Stimulated activated naive CD4-positive, alpha-beta T cell treated with Interleukin-2 at 50 U/mL for 16 hours (primary cell): ENCODE data around the gene PTPRM.

ENCODE experiments used
- DNase-seq: peaks from one replicate; lab custom pipeline; 2025; lab: John Stamatoyannopoulos, UW

PTPRM gene

DNA sequence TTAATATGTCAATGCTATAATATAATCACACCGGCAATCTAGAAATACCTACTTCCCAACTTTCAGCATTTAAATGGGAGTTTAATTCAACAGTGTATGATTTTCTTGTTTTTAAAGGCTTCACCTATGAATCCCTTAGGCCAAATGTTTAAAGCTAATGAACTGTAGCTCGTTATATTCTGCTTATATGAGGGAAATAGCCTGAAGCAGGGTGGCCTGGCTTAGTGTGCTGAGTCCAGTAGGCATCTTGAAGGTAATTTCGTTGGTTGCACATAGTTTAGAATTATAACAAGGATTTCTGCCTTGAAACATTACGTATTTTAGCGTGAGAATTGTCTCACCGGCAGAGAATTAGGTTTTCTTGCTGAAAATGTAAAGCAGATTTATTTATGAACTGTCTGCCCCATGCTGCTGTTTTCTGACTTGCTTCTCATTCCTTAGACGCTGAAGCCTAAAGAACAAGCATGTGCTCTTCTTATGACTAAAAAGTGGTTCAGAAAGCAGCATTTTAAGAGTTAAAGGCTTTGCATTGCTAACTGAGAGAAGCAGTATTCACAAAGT is 608.5 kb downstream of the PTPRM start:
- DNase-seq, result no peak

DNA sequence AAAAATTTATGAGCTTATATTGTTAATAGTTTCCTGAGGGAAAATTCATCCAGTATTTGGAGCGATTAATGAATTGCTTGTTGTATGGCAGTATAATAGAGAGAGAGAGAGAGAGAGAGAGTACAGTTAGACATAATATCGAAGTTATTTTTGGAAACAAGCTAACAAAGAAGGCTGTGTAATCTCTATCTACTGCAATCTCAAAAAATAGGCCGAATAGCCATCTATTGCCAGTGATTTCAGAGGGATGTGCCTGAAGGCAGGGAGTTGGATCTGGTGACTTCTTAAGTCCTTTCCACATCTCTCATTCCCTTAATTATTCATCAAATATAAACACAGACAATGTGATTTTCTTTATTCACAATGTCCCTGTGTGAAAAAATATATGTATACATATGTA is 609.0 kb downstream of the PTPRM start:
- DNase-seq, result no peak

DNA sequence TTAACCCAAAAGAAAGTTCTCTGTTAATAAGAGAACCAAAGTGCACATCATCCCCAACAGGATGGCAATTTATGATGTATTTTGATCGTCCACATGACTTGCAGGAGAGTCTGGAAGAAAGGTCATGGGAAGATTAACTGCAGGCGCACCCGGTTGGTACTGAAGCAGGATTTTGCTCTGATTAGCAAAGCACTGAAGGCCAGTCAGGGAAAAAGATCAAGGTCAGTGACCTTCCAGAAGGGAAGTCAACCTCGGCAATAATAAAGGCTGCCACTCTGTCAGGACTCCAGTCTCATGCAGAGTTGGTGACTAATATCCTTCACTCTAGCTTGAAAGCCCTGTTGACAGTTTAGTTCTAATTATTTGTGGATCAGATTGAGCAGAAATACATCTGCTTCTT is 609.4 kb downstream of the PTPRM start:
- DNase-seq, result no peak

DNA sequence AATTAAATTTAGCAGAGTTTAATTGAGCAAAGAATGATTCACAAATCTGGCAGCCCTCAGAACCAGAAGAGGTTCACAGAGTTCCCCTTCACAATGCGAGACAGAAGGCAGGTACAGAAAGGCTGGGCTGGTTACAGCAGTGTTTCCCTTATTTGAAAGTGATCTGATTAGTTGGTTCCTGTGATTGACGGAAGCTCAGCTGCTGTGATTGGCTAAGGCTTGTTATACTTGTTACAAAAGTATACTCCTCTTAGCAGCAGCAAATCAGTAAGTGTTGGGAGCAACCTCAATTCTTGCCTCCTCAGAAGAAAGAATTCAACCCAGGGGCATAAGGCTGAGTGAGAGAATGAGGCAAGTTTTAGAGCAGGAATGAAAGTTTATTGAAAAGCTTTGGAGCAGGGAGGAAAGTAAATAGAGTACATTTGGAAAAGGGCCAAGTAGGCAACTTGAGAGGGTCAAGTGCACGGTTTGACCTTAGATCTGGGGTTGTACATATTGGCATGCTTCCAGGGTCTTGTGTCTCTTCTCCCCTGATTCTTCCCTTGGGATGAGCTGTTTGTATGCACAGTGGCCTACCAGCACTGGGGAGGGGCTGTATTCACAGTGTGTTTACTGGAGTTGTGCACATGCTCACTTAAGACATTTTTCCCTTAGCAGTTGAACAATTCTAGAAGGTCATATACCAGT is 610.4 kb downstream of the PTPRM start:
- no peak for DNase-seq

DNA sequence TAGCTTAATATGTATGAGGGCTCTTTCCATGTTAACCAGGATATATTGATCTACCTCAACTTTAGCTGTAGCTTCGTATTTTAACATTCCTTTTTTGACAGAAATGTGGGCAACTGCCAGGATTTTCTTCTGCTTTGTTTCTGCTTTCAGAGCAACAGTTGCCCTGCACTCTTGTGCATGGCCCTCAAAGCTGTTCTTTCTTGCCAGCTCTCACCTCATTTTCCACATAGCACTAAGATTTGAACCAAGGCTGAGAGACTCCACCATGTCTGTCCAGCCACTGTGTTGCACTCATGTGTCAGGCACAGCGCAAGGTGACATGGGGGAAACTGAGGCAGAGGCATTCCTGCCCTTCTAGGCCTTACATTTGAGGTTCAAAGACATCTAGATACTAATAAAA is 619.3 kb downstream of the PTPRM start:
- no peak for DNase-seq

DNA sequence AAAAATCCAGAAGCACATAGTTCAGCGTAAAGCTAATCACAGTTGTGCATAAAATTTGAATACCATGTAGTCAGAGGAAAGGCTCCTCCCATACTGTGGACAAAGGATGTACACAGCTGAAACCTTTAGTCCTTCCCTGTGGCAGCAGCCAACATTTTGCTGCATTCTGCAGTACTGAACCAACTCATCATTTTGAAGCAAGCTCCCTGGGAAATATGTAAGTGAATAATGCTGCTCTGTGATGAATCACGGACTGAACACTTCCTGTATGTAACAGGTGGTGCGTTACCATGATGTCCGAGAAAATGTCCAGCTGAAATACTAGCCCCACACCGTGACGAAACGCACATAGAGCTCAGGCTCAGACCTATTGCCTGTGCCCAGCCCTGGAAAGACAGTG is 621.1 kb downstream of the PTPRM start:
- no peak for DNase-seq

DNA sequence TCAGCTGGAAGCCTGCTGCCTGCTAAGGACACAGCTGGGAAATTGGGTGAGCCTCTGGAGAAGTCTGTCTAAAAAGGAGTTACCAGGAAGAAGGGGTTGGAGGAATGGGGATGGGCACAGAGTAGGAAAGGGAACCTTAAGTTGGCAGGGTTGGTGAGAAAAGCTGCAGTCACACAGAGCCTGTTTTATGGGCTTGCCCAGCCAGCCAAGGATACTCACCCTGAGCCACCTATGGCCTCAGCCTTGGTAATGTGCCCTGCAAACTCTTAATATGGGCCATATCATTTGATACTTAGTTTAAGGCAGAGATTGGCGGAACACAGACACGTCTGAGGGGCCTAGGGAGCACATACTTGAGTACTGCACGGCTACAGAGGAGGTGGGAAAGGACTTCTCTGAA is 623.9 kb downstream of the PTPRM start:
- DNase-seq, result no peak

GRCh38 chr18:8194431-8194830 is 627.3 kb downstream of the PTPRM start:
- DNase-seq, result no peak

GRCh38 chr18:8196238-8196637 is 629.1 kb downstream of the PTPRM start:
- no peak for DNase-seq

GRCh38 chr18:8197499-8197898 is 630.4 kb downstream of the PTPRM start:
- no peak for DNase-seq

- no peak for DNase-seq
Measured at GRCh38 chr18:8207996-8208395, 640.9 kb downstream of the PTPRM start.

DNA sequence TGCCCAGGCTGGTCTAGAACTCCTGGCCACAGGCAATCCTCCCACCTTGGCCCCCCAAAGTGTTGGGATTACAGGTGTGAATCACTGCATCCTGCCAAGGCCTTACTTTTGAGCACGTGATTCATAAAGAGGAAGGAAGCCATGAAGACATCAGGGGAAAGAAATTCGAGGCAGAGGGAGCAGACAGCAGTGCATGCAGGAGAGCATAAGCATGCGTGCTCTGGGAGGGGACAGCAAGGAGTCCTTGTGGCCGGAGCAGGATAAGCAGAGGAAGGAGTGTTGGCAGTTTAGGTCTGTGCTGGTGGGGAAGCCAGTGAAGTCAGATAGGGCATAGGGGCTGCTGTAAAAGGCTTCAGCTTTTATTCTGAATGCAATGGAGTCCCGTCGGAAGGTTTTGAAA is 641.6 kb downstream of the PTPRM start:
- DNase-seq, result no peak

GRCh38 chr18:8212896-8213780 is 646.0 kb downstream of the PTPRM start:
- no peak for DNase-seq

DNA sequence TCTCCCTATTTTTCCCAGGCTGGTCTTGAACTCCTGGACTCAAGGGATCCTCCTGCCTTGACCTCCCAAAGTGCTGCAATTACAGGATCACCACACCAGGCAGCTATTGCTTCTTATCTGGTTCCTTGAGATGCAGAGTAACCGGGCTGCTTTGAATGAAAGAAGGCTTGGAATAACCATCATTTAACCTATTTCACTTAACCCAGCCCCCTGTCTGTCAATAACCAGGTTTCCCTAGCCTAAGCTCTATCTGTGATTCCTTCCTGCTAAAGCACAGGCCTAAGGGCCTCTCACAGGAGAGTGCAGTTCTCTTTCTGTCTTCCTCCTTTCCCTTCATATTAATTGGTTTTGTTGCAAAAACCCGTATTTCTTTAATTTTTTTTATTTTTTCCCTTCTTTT is 648.6 kb downstream of the PTPRM start:
- no peak for DNase-seq

GRCh38 chr18:8217051-8217564 is 650.0 kb downstream of the PTPRM start:
- DNase-seq, result no peak

- no peak for DNase-seq
Measured at GRCh38 chr18:8218197-8218596, 651.1 kb downstream of the PTPRM start.

- no peak for DNase-seq
Measured at GRCh38 chr18:8221452-8221851, 654.3 kb downstream of the PTPRM start.

DNA sequence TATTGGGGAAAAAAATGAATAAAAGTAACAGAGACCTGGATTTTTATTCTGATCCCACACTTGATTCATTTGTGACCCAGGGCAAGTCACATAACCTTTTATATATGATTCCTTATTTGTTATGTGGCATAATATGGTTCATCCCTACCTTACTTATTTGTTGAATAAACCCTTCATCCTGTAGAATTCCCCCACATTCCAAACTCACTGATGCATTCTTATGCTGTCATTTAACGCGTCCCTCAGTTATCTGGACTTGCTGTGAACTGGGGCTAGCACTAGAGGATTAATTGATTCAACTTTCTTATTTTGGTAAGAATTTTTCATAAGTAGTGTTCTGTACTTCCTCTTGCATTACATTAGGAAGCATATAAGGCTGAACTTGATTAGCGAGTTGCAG is 657.5 kb downstream of the PTPRM start:
- DNase-seq, result no peak

DNA sequence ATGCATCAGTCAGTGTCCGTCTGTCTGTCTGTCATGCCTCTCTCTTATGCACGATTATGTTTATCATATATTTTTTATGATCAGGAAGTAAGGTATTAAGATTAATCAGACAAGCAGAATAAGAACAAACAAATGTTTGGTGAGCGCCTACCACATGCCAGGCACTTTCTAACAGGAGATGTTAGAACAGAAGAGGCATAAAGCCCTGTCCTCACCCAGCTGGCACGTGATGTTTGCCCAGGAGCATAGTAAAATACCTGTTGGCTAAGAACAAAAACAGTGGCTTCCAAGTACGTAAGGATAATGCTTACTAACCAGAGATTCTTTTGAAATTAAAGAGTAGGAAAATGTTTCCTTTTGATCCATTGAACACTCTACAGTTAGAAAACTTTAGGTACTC is 661.9 kb downstream of the PTPRM start:
- no peak for DNase-seq

DNA sequence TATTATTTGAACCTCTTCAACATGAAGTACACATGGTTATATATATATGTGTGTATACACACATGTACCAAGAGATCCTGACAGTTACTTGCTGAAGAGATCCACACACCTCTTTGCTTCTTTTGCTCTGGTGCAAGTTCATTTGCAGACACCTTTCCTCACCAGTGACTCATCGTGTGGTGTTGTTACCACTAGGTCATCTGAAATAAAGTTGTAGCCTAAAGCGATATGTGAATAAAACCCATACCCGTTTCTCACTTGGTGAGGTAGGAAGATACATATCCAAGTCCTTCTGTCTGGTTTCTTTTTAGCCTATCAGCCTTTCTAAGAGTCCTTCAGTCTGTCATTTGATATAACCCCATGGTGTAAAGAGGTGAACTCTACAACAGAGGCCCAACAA is 662.7 kb downstream of the PTPRM start:
- no peak for DNase-seq

GRCh38 chr18:8231316-8231715 is 664.2 kb downstream of the PTPRM start:
- DNase-seq, result no peak

DNA sequence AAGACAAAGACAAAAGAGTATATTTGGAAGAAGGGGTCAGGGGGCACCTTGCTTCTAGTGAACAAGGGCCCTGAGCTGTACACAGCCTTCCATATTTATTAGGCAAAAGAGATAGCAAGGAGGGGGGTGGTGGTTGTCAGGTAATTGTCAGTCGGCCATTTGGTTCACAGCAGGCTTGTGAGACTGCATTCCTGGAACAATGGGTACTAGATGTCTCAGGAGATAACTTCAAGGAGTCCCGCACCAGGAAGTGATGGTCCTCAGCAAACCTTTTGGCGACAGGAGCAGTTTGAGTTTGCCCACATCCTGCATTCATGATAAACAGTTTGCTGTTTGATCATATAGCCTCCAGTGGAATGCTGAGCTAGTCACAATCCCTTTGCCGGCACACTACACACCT is 665.7 kb downstream of the PTPRM start:
- DNase-seq, result no peak

DNA sequence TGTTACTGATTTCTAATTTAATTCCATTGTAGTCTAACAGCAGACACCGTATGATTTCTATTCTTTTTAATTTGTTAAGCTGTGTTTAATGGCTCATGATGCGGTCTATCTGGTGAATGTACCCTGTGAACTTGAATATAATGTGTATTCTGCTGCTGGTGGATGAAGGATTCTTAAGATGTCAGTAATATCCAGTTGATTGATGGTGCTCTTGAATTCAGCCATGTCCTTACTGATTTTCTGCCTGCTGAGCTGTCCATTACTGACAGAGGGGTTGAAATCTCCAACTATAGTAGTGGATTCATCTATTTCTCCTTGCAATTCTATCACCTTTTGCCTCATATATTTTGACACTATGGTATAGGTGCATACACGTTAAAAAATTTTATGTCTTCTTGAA is 668.8 kb downstream of the PTPRM start:
- DNase-seq, result no peak
